Spleen (tissue), 7 donors: ENCODE results near the gene WHRN.

ENCODE experiments used
- CTCF ChIP-seq, 11 experiments: fragments of 200-600 bp in 7 of 11; fragments of 450-650 bp in 4 of 11; sonication (generic) in 4 of 11; IDR thresholded peaks in 8 of 11; conservative IDR thresholded peaks in 3 of 11; 1 replicate in 7 of 11; 2 replicates in 4 of 11; pipeline versions ENCODE4 v1.4.0 to v1.8.0; 2016 to 2021; ENCODE audit warnings: antibody characterized with exemption in 11 of 11, inconsistent platforms in 4 of 11, mild to moderate bottlenecking in 1 of 11
- POLR2A ChIP-seq, 3 donors: fragments of 450-650 bp; IDR thresholded peaks; one replicate each; pipeline ENCODE4 v1.5.1; 2017; ENCODE audit warnings: antibody characterized with exemption in 3 of 3, mild to moderate bottlenecking in 1 of 3
- POLR2AphosphoS5 ChIP-seq, 3 donors: sonication (generic); formaldehyde crosslinking; IDR thresholded peaks; one replicate each; pipeline ENCODE4 v1.5.1; 2017; ENCODE audit warnings: antibody characterized with exemption in 3 of 3
- donor health status: DM: no; HTN: no; CAD: no; lungs with moderate emphysema.
- donor health status: DM: no; HTN: no; CAD: no.
- donor health status: DM: no; HTN: no; CAD: no.

DNA sequence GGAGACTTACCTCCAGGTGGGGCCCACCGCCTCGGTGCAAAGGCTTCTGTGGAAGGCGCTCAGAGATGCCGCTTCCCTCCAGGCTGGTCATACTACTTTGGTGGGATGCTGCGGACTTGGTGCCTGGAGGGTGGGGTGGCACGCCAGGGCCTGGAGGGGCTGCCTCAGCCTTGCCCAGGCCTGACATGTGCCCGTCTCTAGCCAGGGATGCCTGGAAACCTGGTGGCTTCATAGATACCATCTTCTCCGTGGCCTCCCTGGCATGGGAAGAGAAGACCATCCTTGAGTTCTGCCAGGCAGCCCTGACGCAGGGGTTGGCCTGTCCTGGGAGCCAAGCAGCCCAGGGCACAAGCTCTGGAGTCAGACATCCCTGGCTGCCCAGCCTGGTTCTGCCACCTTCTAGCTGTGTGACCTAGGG, 147.4 kb downstream of the WHRN start:
- TF ChIP-seq CTCF (IDR thresholded peaks at IDR 0.05 in 8 of 11, conservative IDR thresholded peaks at IDR 0.05 in 3 of 11) = no peak
- no peak for TF ChIP-seq POLR2A (IDR thresholded peaks at IDR 0.05)
- TF ChIP-seq POLR2AphosphoS5 (IDR thresholded peaks at IDR 0.05) = peak; percentile 41 to 77 (median 46)
